Vagina (tissue), 2 donors: ENCODE measurements around the gene POU6F2.

Source experiments
- POLR2A ChIP-seq, 2 donors: fragments of 450-650 bp; IDR thresholded peaks; one replicate each; pipeline ENCODE4 v1.6.1; 2017; ENCODE audit warnings: antibody characterized with exemption in 2 of 2, mild to moderate bottlenecking in 2 of 2, moderate library complexity in 2 of 2
- TF ChIP-seq, protein P1 (sequence below), 3 experiments: fragments of 450-650 bp in 2 of 3; fragments of 200-600 bp in 1 of 3; sonication (generic) in 1 of 3; IDR thresholded peaks; one replicate each; pipeline ENCODE4 v1.5.1; 2017 to 2019; ENCODE audit warnings: antibody characterized with exemption in 3 of 3, mild to moderate bottlenecking in 2 of 3, moderate library complexity in 2 of 3

DNA sequence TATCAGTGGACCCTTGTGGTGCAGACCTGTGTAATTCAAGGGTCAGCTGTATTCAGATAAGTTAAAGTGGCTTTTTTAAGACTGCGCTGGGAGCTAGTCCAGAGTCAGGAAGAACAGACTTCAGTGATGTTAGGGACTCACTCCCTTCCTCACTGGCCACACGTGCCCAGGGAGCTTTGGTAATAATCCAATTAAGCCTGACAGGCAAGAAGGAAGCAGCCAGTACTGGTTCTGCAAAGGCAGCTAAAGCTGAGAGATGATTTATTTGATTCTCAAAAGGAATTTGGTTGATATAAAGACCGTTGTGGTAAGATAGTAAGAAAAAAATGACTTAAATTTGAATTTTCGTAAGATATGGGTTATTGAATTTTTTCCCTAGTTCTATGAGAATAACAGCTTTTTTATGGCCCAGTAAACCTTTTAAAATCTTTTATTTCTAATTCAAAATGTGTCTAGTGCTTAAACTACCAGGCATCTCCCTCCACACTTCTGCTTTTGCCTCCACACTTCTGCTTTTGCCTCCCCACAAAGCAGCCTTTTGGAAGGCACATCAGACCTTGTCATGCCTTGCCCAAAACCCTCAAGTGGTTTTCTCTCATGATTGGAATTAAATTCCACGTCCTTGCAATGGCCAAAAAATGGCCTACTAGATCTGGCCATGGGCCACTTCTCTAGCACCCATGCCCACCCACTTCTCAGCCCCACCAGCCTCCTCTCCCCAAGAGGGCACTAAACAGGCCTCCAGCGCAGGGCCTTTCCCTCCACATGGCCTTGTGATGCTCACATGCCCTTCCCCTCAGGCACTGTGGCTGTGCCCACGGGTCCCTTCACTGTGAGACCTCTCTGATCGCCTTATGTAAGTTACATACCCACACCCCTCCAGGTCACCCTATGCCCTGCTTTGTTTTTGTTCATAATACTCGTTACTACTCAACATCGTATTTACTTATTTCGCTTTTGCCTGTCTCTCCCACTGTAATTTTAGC, 92.5 kb downstream of the POU6F2 start:
- TF ChIP-seq, protein P1, sequence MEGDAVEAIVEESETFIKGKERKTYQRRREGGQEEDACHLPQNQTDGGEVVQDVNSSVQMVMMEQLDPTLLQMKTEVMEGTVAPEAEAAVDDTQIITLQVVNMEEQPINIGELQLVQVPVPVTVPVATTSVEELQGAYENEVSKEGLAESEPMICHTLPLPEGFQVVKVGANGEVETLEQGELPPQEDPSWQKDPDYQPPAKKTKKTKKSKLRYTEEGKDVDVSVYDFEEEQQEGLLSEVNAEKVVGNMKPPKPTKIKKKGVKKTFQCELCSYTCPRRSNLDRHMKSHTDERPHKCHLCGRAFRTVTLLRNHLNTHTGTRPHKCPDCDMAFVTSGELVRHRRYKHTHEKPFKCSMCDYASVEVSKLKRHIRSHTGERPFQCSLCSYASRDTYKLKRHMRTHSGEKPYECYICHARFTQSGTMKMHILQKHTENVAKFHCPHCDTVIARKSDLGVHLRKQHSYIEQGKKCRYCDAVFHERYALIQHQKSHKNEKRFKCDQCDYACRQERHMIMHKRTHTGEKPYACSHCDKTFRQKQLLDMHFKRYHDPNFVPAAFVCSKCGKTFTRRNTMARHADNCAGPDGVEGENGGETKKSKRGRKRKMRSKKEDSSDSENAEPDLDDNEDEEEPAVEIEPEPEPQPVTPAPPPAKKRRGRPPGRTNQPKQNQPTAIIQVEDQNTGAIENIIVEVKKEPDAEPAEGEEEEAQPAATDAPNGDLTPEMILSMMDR (IDR thresholded peaks at IDR 0.05), result no peak
- TF ChIP-seq POLR2A (IDR thresholded peaks at IDR 0.05), result no peak
